Left forelimb (tissue), 1 donor: ENCODE data around the gene RING1.

Experiments
- DNase-seq: peaks from one replicate; pipeline ENCODE4 v3.0.0-alpha.2; 2018; ENCODE audit warnings: low spot score

RING1 gene

GRCh38 chr6:33171880-33172687 is 36.2 kb upstream of the RING1 start:
- peak; percentile 53 for DNase-seq

- DNase-seq, result no peak
Observed at GRCh38 chr6:33172688-33173534, 35.4 kb upstream of the RING1 start.

GRCh38 chr6:33173535-33174180 is 34.6 kb upstream of the RING1 start:
- no peak for DNase-seq

- no peak for DNase-seq
Observed at GRCh38 chr6:33174784-33175183, 33.5 kb upstream of the RING1 start.

GRCh38 chr6:33175436-33176069 is 32.7 kb upstream of the RING1 start:
- no peak for DNase-seq

- no peak for DNase-seq
Observed at GRCh38 chr6:33176906-33177305, 31.4 kb upstream of the RING1 start.

GRCh38 chr6:33177552-33178446 is 30.5 kb upstream of the RING1 start:
- no peak for DNase-seq

GRCh38 chr6:33178755-33179475 is 29.4 kb upstream of the RING1 start:
- DNase-seq, result no peak

- DNase-seq, result no peak
Observed at GRCh38 chr6:33181141-33181540, 27.2 kb upstream of the RING1 start.

- DNase-seq, result no peak
Observed at GRCh38 chr6:33183071-33183683, 25.1 kb upstream of the RING1 start.

GRCh38 chr6:33185190-33185589 is 23.1 kb upstream of the RING1 start:
- no peak for DNase-seq

- no peak for DNase-seq
Observed at GRCh38 chr6:33185654-33186187, 22.6 kb upstream of the RING1 start.

GRCh38 chr6:33187809-33188208 is 20.5 kb upstream of the RING1 start:
- no peak for DNase-seq

- DNase-seq, result no peak
Observed at GRCh38 chr6:33189164-33189563, 19.1 kb upstream of the RING1 start.

GRCh38 chr6:33189625-33190448 is 18.5 kb upstream of the RING1 start:
- DNase-seq, result no peak

- DNase-seq, result no peak
Observed at GRCh38 chr6:33190504-33191107, 17.7 kb upstream of the RING1 start.

GRCh38 chr6:33191383-33192104 is 16.8 kb upstream of the RING1 start:
- no peak for DNase-seq
